C4-2B (cell line): ENCODE results near the gene KCNH8.

Experiments
- CTCF ChIP-seq: fragments of 450-650 bp; conservative IDR thresholded peaks from 2 replicates; pipeline ENCODE4 v1.5.1; 2017; ENCODE audit warnings: mild to moderate bottlenecking
- ZFX ChIP-seq: fragments of 450-650 bp; IDR thresholded peaks from 2 replicates; pipeline ENCODE4 v1.6.1; 2017

GRCh38 chr3:19124752-19125151 is 23.6 kb upstream of the KCNH8 start:
- no peak for TF ChIP-seq CTCF
- no peak for TF ChIP-seq ZFX
